T-helper 1 cell treated with Interleukin-12 subunit alpha and Interleukin-12 subunit beta and Interleukin-4 antibody, amounts not matched to agents 30 ng/mL and 1 ng/mL, for 36 hours (primary cell): ENCODE data around the gene CD300LF. TPM values are rescaled to one million over a fixed set of nuclear protein-coding genes. Genes with fewer than 3 reads are reported as not detected.

Experiments used
- intact Hi-C: fragments of 100-400 bp; cut with micrococcal nuclease; formaldehyde crosslinking; loops from one replicate; pipeline ENCODE4 v1.15.1; 2024
- total RNA-seq: library from RNA; stranded (reverse); gene quantifications from 2 replicates; pipeline ENCODE4 v1.2.3, GENCODE V29; 2022

Gene CD300LF
- not detected in 2 replicates for total RNA-seq

GRCh38 chr17:74712756-74713155 is at the start of gene CD300LF:
TSS of gene CD300LF (minus strand) at chr17:74712923. CDS start at chr17:74712866, 57 bp downstream.
- intact Hi-C loops, result no loop called here

- intact Hi-C loops, result no loop called here
Observed at GRCh38 chr17:74761931-74762330, 49.2 kb upstream of the CD300LF start.

GRCh38 chr17:74761419-74761818 is 48.7 kb upstream of the CD300LF start:
- intact Hi-C loops, result no loop called here

- intact Hi-C loops, result no loop called here
Observed at GRCh38 chr17:74760404-74761105, 47.8 kb upstream of the CD300LF start.

- intact Hi-C loops, result loop anchor here (1.0 kb wide), 3 partner anchors 9 to 103 kb away; no protein-coding TSS in a partner anchor
Observed at GRCh38 chr17:74759941-74760340, 47.2 kb upstream of the CD300LF start.

GRCh38 chr17:74759243-74759801 is 46.6 kb upstream of the CD300LF start:
- intact Hi-C loops, result loop anchor here (1.0 kb wide), 3 partner anchors 8 to 102 kb away; no protein-coding TSS in a partner anchor

- intact Hi-C loops, result loop anchor here (1.0 kb wide), 3 partner anchors 8 to 102 kb away; no protein-coding TSS in a partner anchor
Observed at GRCh38 chr17:74758848-74759168, 46.1 kb upstream of the CD300LF start.

- intact Hi-C loops, result no loop called here
Observed at GRCh38 chr17:74757931-74758847, 45.5 kb upstream of the CD300LF start.

GRCh38 chr17:74757502-74757901 is 44.8 kb upstream of the CD300LF start:
- intact Hi-C loops, result no loop called here

GRCh38 chr17:74756891-74757290 is 44.2 kb upstream of the CD300LF start:
- intact Hi-C loops, result no loop called here

- intact Hi-C loops, result no loop called here
Observed at GRCh38 chr17:74755533-74755932, 42.8 kb upstream of the CD300LF start.

- intact Hi-C loops, result no loop called here
Observed at GRCh38 chr17:74754832-74755231, 42.1 kb upstream of the CD300LF start.

- intact Hi-C loops, result no loop called here
Observed at GRCh38 chr17:74752822-74753401, 40.2 kb upstream of the CD300LF start.

- intact Hi-C loops, result no loop called here
Observed at GRCh38 chr17:74752415-74752814, 39.7 kb upstream of the CD300LF start.

- intact Hi-C loops, result loop anchor here (1.0 kb wide), 2 partner anchors 9 to 20 kb away; no protein-coding TSS in a partner anchor
Observed at GRCh38 chr17:74750327-74751069, 37.8 kb upstream of the CD300LF start.

GRCh38 chr17:74750039-74750326 is 37.3 kb upstream of the CD300LF start:
- intact Hi-C loops, result no loop called here

- intact Hi-C loops, result loop anchor here (1.0 to 5.0 kb wide), 2 partner anchors 42 to 283 kb away; no protein-coding TSS in a partner anchor
Observed at GRCh38 chr17:74749279-74750038, 36.7 kb upstream of the CD300LF start.

GRCh38 chr17:74748529-74749278 is 36.0 kb upstream of the CD300LF start, which contains the start of gene NHERF1:
TSS of gene NHERF1 (plus strand) at chr17:74748628. CDS start at chr17:74748847, 219 bp downstream.
- intact Hi-C loops, result loop anchor here (1.0 to 5.0 kb wide), 7 partner anchors 10 to 284 kb away; partner anchors contain the start of gene NAT9

GRCh38 chr17:74748279-74748528 is 35.5 kb upstream of the CD300LF start:
- intact Hi-C loops, result loop anchor here (1.0 to 5.0 kb wide), 6 partner anchors 10 to 284 kb away; partner anchors contain the start of gene NAT9
